CD4-positive, alpha-beta T cell treated with Interleukin-15 for 1 hour (primary cell): Measurements from ENCODE around the gene PNKP.

Experiments
- DNase-seq: peaks from one replicate; pipeline ENCODE4 v3.0.0-alpha.2; 2020

Gene PNKP

DNA sequence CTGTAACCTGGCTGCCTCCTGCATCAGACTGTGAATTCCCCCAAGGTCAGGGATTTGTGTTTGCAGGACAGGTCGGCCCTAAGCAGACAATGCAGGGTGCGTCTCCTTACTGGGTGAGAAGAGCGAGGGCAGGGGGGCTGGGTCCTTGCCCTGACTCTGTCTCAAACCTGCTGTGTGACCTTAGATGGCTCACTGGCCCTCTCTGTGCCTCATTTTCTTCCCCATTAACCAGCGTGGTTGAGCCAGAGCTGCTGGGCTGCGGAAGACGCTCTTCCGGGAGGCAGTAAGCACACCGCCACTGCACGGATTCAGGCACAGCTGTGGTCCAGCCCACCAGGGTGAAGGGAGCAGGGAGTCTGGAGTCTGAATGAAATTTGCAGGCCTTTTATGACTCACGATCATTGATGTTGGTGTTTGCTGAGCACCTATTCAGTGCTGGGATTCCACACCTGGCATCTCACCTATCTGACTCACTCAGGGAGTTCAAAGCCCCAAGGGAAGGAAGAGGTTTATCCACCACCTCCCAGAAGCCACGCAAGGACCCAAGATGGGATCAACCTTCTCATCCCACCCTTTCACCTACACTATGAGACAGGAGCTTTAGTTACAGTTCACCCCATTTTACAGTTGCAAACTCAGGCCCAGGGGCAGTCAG, 7.3 kb upstream of the PNKP start:
- no peak for DNase-seq

DNA sequence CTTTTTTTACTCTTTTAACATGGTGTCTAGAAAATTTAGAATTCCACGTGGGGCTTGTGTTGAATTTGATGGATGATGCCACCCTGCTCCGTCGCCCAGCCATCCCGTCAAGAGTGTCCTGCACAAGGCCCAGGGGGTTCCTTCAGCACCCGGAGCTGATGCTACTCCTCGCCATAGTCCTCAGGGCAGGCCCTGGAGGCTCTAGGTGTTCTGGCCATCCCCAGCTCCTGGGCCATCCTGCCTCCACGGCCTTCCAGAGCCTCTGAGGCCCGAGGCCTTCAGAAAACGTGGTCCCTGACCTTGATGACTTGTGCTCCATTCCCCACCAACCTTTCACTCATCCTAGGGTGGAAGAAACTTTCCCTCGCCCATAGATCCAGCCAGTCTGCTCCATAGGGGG, 6.5 kb upstream of the PNKP start:
- no peak for DNase-seq

DNA sequence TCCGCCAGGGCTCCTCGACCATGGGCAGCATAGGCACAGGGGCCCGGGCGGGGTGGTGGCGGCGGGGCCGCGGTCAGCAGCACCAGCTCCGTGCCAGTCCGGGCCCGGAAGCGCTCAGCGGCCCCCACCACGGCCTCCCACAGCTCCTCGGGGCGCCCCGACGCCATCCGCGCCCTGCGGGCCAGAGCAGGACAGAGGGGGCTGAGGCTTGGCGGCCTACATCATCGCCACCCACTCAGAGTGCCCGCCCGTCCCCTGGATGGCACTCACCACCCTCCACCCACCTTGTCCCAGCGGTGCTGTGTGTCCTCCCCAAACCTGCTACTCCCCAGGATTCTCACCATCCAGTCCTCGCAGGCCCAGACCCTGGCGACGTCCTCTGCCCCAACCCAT, 5.7 kb upstream of the PNKP start:
- no peak for DNase-seq

DNA sequence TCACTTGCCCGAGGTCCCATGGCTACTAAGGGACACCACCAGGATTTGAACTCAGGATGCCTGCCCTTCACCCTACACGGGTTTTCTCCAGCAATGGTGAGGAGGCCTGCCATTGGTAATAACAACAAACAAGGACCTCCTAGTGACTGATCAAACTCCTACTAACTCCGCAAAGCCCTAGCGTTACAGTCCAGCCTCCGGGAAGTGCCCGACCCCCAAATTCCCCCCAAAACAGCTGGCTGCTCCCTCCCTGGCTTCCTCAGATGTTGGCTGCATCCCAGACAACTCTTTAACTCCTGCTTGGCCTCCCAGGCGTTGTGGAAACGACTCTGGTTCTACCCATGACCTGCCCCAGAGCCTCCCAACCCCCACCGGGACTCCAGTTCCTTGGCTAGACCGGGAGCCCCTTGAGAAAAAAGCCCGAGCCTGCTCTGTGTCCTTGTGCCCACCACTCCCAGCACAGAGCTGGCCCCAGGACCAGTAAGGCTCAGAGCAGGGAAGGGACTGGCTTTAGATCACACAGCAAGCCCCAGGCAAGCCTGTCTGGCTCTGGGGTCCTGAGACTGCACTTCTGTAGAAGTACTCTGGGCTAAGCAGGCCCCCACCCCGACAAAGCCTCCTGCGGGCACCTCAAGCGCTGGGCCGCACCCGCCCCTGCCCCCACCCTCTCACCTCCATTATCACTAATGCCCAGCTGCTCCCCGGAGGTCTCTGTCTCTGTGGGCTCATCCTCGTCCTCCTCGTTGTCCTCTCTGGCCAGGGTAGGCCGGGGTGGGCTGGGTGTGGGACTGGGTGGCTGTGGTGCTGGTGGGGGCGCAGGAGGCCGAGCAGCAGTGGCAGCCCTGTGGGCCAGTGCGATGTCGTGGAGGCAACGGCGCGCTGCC, 5.1 kb upstream of the PNKP start:
- DNase-seq = no peak

DNA sequence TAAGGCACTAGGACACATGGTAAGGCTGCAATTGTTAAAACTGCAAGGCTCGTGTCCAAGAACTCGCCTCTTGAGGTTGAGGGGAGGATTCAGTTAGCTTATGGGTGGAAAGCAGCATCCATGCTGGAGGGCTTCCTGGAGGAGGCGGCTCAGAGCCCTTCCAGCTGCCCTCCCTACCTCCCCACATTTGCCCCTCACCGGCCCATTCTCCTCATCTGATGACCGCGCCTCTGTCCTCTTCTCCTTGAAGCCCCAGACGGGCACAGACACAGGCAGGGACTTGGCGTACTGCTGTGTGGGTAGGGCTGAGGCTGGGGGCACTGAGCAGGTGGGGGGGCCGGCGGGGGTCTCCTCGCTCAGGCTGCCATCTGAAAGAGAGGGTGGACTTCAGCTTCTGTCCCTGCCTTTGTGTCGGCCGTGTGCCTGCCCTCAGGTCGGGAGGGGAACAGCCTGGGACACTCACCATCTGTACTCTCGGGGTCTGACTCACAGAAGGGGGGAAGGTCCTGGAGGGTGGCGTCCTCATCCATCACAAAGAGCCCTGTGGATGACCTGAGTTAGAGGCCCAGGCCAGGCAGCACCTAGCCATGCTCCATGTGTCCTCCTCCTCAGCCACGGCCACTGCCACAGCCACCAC, 4.1 kb upstream of the PNKP start:
- DNase-seq = no peak

DNA sequence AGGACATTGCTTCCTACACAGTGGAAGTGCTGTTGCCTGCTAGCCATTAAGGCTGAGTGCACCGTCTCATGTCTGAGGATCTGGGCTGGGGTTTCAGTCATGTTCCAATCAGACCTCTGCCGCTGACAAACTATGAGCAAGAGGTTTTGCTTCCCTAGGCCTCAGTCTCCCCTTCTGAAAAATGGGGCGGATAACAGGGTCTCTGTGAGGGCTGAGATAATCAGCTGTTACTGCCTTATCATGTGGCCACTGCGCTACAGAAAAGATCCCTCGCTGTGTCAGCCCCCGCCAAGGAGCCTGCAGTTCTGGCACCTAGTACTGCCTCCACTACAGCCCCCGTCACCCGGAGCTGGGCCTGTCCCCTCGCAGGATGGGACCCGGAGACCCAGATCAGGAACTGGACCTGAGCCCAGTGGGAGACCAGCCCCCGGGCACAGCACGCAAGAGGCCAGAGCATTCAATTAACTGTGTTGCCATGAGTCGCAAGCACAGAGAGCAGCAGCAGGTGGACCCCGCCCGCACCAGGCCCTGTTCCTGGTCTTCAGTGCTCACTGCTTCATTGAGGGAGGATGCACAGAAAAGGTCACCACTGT, 3.0 kb upstream of the PNKP start:
- DNase-seq = no peak

DNA sequence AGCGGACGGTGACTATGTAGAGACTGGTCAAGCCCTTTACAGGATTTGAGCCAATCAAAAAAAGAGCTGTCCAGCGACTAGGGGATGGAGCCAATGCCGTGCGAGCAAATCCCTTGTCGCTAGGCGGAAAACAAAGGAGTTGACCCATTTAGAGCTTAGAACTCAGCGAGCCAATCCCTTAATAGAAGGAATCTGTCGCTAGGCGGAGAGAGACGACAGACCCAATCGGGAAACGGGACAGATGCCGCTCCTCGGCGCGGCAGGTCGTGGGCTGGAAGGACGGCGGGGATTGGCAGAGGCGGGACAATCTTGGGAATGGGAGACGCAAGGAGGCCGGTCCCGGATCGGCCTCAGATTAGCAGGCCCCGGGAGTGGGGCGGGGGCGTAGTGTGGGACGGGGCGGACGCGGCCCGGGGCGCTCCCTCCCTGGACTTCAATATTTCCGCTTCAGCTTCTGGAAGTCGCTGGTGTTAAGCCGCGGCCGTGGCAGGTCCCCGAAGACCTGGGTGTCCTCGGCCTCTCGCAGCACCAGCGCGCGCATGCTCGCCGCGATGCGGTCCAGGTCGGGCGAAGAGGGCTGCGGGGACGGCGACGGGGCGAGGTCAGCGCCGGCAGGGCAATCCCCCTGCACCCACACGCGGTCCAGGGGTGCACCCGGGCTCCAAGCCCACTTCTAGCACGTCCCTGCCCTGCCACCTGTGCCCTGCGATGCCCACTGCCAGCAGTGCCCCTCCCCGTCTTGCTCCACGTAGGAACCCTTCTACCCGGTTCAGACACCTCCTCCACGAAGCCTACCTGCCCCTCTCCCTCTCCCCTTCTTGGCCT, 2.3 kb upstream of the PNKP start:
- DNase-seq = peak; percentile 98

DNA sequence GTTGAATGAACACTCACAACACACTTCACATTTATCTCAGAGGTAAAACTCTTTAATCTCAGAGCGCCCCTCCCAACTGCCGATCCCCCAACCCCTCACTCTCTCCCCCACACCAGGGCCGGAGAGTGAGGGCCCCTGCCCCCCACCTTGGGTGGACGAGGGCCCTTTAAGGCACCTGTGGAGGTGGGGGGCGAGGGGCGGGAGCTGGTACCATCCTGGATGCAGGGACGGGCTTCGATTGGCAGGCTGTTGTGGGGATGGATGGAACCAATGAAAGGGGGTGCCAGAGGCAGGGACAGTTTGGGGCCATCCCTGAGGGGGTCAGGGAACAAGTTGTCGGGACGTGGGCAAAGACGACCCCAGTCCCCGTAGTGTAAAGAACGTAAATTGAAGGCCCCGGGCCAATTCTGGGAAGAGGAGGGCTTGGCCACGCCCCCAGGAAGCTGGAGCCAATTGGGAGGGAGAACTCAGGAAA, 1.7 kb upstream of the PNKP start:
- DNase-seq = no peak

DNA sequence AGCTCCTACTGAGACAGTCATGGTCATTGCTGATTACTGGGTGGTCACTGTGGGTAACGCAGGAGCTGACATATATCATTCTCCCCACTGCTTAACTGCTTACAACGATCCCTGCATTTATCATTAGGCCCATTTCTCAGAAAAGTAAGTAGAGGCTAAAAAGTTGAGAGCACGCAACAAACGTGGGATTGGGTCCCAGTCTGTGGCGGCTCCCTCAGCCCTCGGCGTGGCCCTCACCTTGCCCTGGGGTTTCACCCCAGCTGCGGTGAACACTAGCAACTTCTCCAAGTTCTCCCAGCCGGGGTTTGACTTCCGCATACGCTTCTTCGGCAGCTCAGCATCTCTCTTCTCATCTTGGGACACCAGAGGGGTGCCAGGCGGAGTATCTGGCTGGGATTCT, 2.5 kb downstream of the PNKP start:
- DNase-seq = no peak

DNA sequence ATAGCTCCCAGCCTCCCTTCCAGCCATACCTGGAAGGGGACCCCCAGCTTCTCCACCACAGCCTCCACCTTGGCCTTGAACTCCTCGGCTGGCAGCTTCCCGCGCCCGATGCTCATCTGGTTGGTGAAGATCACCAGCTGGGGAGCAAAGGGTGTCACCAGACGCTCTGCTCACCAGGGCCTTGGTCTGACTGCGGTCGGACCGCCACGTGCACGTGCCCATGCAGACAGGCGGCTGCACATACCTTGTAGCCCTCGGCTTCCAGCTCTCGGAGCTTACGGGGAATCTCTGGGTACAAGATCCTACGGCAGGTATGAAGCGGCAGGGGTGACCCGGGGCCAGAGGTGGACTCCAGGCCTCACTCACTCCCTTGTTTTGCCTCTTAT, 3.4 kb downstream of the PNKP start:
- DNase-seq = no peak

DNA sequence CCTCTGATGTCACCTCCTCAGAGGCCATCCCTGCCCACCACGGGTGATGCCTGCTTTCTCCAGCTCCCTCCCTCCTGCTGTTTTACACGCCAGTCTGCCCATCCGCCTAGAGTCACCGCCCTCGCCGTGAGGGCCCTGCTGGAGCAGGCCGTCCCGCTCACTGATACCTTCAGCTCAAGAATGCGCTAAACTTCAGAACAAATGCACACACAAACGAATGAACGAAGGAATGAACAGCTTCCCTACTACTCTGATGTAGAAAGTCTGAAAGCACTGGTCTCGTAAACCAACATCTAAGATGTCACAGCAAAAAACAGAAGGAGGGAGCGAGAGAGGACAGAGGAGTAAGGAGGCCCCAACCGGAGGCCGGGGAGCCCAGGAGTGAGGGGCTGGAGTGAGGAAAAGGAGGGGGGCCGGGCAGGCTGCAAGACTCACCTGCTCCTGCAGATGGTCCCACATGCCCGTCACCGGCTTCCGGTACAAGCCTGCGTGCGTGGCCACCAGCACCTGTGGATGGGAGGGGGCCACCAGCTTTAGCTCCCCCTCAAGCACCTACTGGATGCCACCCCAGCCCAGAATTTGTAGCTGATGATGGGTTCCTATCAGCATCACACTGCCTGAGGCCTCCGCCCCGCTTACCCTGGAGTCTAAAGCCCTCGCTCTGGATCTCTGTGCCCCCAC, 4.0 kb downstream of the PNKP start:
- DNase-seq = no peak

DNA sequence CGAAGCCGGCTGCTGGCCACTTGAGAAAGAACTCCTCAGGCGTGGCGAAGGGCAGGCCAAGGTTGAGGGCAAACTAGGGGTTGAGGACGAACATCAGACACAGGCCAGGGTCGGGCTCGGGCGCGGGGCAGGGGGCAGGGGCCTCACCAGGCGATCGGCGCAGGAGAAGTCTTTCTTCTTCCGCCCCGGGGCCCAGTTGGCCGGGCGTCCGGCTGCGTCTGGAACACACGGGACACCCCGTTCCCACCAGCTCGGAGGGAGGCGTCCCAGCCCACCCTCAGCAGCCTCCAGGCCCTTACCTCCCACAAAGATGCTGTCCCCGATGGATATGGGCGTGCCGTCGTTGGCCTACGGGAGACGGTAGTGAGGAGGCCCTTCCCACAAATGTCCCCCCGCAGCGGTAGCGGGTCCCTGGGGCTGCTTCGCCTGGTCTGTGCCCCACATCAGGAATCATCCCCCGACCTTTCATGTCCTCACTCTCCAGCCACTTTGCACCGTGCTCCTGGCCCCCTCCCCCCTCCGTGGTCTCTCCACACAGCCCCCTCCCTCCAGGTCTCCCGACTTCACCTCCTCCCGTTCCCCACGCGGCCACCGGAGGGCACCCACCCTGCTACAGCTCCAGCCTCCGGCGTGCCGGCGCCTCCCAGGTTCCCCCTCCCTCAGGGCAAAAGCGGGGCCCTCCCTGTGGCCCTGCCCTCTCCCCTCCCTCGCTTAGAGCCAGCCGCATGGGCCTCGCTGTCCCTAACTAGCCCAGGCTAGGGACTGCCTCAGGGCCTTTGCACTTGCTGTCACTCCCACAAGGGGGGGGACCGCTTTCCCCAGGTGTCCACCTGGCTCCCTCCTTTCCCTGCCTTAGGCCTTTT, 4.8 kb downstream of the PNKP start:
- no peak for DNase-seq

DNA sequence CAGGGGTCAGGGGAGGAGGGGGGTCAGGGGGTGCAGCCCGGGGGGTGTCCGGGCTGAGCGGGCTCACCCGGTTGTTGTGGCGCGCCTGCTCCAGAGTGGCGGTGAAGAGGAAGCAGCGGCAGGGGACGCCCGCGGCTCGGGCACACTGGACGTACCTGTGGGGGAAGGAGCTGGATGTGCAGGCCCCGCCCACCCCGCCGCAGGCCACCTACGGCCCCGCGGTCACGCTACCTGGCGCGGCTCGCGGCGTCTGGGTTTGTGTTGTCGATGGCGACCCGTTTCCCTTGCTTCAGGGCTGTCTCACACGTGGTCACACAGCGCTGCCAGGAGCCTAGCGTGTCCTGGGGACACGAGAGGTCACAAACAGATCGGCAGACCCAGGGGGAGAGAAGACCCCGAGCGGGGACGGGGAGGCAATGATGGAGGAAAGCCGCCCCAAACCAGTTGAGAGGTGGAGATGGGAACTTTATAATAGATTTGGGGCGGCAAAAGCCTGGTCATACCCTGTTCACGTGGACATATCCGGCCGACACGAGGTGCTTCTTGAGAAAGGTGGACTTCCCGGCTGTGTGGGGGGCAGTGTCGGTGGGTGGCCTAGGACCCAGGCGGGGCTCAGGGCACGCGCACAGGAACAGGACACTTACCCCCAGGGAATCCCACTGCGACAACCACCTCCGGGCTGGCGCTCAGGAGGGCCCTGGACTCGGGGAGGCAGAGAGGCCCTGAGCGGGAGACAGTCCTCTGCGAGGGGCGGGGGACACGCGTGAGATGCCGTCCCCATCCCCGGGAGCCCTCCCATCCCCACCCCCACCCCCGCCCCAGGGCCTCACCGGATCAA, 5.6 kb downstream of the PNKP start:
- DNase-seq = no peak

DNA sequence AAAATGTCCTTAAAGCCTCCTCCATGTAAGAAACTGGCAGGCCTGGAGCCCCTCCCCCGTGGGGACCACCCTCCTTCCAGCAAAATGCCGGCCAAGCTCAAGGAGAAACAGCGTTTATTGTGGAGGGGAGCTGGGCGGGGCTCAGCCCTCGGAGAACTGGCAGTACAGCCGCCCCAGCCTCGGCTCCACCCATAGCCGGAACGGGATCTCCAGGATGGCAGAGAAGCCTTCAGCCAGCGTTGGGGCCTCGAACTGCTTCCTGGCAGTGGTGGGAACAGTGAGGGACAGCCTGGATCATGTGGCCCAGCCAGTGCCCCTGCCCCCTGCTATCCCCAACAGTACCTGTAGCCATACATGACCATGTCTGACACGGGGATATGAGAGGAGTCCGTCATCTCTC, 6.3 kb downstream of the PNKP start:
- no peak for DNase-seq

DNA sequence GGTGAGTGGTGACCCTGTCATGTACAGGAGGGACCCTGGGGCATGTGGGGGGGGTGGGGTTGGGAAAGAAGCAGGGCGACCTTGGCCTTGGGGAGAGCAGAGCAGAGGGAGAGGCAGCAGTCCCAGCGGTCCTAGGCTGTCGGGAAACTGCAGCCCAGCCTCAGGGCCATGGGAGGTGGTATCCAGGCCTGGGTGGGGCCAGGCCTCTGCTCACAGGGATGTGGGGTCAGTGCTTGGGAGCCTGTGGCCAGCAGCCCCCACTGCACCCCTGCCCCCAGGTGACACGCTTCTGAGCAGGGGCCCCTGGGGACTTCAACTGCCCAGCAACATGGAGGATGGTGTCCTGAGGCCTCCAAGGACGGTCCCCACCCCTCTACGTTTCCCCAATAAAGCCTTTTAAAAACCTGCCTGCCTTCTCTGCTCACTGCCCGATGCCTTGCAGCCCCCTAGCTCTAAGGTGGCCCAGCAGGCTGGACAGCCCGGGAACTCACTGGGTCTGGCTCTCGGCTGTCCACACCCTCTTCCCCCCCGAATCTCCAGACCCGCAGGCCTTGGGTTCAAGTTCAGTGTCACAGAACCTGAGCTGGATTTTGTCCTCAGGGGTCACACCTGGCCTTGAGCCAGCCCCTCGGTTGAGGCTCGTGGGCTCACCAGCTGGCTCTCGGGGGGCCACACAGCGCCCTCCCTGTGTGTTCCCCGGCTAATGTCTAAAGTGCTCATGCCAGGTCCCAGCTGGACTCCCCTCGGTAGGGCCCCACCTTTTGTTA, 6.9 kb downstream of the PNKP start:
- DNase-seq = no peak

DNA sequence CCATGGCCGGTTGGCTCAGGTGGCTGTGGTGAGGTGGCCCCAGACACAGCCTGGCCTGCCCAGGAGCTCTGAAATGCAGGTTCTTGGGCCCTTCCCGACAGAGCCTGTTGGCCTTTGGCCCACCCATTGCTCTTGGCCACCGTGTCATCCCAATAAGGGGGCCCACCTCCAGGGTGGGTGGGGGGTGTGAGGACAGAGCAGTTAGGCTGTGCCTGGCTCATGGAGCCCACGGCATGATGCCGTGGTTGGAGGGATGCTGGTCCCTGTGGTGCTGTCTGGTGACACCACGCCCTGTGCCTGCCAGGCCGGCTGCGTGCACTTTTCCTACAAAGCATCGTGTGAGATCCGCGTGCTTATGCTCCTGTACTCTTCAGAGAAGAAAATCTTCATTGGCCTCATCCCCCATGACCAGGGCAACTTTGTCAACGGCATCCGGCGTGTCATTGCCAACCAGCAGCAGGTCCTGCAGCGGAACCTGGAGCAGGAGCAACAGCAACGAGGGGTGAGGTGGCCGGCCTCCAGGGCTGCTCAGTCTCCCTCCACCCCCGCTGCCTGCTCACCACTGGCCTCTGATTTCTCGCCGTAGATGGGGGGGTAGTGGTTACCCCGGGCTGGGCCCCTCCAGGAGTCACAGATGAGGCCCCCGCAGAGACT, 7.6 kb downstream of the PNKP start:
- no peak for DNase-seq

DNA sequence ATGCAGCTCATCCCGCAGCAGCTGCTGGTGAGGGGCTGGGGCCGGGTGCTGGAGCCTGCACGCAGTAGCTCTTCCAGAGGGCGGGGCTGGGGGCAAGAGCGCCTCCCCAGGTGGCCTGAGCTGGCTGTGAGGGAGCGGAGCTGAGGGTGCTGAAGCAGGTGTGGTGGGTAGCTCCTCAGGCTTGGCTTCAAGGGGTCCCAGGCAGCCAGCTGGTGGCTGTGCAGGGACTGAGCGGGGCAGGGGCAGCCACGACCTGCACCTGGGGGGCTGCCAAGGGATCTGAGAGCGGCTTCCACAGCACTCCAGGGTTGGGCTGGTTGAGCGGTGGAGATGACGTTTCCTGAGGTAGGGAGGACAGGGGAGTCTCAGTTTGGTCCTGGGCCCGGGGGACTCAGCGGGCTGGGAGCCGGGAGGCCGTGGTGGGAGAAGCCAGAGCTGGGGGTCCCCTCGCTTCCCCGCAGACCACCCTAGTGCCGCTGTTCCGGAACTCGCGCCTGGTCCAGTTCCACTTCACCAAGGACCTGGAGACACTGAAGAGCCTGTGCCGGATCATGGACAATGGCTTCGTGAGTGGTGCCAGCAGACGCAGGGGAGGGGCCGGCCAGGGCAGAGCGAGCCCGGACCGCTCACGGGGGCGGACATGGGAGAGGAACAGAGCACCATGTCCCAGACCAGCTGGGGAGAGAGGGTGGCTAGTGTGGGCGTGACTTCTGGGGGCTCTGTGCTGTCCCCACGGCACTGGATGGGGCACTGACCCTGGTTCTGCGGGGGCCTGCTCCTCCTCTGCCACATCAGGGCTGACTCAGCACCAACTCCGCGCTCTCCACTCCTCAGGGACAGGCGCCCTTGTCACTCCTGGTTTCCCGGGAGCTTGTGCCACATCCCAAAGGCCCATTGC, 9.0 kb downstream of the PNKP start:
- no peak for DNase-seq

DNA sequence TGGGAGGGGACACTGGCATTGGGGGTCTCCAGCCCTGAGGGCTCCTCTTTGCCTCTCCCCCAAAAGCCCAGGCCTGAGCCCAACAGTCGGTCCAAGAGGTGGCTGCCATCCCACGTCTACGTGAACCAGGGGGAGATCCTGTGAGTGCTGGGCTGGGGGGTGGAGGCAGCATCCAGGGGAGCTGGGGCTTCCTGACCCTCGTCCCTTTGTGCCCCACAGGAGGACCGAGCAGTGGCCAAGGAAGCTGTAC, 9.6 kb downstream of the PNKP start:
- no peak for DNase-seq
